Omental fat pad (tissue), 4 donors: ENCODE measurements around the gene EIF4EBP3. TPM values are rescaled to one million over a fixed set of nuclear protein-coding genes. Genes with fewer than 3 reads are reported as not detected.

Experiments
- ATAC-seq: fragments of 150-250 bp; one replicate; pipeline ENCODE4 v1.9.1; 2016; ENCODE audit warnings: mild to moderate bottlenecking, moderate library complexity; ENCODE audit not compliant: low FRiP score
- DNase-seq: peaks from one replicate; pipeline ENCODE4 v3.0.0-alpha.2; 2019; ENCODE audit warnings: low spot score
- CTCF ChIP-seq, 3 donors: fragments of 450-650 bp; IDR thresholded peaks; one replicate each; pipeline ENCODE4 v1.5.1; 2016 to 2017; ENCODE audit warnings: antibody characterized with exemption in 3 of 3, mild to moderate bottlenecking in 3 of 3, moderate library complexity in 2 of 3
- total RNA-seq, 4 donors: library from RNA; depleted of rRNA; stranded (reverse); fragments of >200 nt; gene quantifications; one replicate each; pipeline ENCODE4 v1.1.0, GENCODE V29; 2016

The EIF4EBP3 gene
- total RNA-seq, 4 donors from 2014 or later, result 22.9 to 35.7 (median 31.5) TPM

GRCh38 chr5:140549237-140550144, 2.0 kb downstream of the EIF4EBP3 start:
- TF ChIP-seq CTCF (IDR thresholded peaks at IDR 0.05), result no peak
- DNase-seq, result no peak
- ATAC-seq, result no peak

DNA sequence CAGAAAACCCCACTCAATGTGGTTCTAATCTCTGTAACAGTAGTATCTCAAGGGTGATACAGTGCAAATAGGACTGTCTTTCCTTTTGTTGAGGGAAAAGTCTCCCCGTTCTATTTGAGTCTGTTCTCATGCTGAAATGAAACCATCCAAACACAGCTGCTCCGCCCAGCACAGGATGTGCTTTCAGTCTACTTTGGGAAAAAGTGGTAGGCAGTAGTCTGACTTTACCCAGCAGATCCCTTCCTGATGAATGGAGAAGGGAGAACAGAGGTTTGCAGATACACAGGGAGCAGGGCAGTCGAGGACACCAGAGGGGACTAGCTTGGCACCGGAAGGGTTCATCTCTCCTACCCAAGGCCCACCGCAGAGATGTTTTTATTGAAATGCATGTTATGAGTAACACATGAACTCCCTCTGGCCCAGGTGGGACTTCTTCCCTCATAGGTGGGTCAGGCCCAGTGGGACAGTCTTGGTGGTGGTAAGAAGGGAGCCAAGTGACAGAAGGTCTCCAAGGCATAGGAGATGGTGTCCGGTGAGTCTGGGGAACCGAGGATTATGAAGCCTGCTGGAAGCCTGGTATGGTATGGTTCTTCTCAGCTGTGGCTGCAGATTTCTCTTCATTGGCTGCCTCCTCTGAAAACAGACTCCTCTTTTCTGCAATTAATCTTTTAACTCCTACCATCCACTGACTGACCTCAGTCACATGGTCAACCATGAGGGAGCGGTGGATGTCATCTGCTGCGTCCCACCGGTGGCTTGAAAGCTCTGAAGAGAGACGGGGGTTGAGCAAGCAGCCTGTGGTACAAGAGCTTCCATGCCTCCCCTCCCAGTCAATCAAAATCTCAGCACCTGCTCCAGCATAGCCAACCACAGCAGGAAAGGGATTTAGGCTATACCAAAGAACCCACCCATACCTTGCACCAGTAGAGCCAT, 3.0 kb downstream of the EIF4EBP3 start:
- no peak for ATAC-seq
- no peak for DNase-seq
- TF ChIP-seq CTCF (IDR thresholded peaks at IDR 0.05), result no peak

DNA sequence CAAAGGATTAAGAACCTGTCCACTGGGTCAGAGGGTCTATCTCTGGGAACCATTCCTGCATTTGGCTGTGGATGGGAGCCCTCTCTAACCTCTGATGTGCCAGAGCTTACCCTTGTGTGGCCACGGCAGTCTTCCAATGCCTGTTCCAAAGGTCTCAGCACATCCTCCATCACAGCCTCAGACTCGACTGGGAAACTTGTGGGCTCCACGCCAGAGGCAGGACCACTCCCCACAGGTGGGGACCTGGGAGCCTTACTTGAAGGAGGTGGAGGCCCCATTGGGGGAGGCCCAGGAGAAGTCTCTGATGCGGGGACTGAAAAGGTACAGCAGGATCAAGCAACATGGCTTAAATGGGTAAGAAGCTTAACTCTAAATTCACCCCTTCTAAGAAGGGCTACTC, 4.4 kb downstream of the EIF4EBP3 start:
- TF ChIP-seq CTCF (IDR thresholded peaks at IDR 0.05), result no peak
- DNase-seq (no peak), ATAC-seq (no peak)

DNA sequence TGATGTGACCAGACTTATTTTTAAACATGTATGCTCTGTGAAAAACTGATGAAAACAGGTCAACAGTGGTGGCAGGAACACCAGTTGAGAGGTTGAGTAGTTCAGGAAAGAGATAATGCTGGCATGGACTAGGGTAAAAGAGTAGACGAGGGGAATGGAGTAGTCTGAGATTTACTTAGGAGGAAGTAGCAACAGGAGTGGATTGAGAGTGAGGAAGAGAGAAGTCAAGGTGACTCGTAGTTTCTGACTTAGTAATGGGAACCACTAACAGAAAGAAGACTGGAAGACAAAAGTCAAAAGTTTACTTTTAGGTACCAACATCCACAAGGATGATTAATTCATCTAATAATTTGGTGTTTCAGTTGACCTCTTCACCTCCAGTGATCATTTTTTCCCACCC, 6.2 kb downstream of the EIF4EBP3 start:
- ATAC-seq, result no peak
- no peak for TF ChIP-seq CTCF (IDR thresholded peaks at IDR 0.05)
- DNase-seq, result no peak

GRCh38 chr5:140554454-140554853, 7.0 kb downstream of the EIF4EBP3 start:
- TF ChIP-seq CTCF (IDR thresholded peaks at IDR 0.05), result no peak
- DNase-seq, result no peak
- ATAC-seq, result no peak

DNA sequence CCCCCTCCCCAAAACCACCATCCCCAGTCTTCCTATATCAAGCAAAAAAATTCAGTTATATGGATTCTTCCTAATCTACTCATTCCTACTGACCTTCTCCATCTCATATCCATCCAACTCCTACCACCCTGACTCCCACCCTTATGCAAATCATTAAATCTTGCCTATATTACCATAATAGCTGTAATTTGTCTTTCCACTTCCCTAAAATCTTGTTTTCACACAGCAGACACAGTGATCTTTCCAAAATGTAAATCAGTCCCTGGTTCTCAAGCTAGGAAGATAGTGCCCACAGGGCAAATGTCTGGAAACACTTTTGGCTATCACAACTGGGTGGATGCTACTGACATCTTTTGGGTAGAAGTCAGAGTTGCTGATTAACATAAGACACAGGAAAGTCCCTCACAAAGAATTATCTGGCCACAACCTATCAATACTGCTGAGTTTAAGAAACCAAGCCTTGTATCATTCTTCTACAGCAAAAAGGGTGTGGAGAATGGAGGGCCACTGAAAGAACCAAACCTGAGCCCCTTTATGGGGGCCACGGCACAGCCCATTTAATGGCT, 8.4 kb downstream of the EIF4EBP3 start:
- no peak for TF ChIP-seq CTCF (IDR thresholded peaks at IDR 0.05)
- DNase-seq (no peak), ATAC-seq (no peak)
